Measurements from ENCODE around the gene WDR7. TPM values are rescaled to one million over a fixed set of nuclear protein-coding genes. Genes with fewer than 3 reads are reported as not detected.

Gene WDR7
- total and polyA plus RNA-seq, 10 of the 15 experiments (the other 5 are each of a cell fraction or from before 2014, with no cell fraction given) = 2.8 to 16.5 (median 11.7) TPM

DNA sequence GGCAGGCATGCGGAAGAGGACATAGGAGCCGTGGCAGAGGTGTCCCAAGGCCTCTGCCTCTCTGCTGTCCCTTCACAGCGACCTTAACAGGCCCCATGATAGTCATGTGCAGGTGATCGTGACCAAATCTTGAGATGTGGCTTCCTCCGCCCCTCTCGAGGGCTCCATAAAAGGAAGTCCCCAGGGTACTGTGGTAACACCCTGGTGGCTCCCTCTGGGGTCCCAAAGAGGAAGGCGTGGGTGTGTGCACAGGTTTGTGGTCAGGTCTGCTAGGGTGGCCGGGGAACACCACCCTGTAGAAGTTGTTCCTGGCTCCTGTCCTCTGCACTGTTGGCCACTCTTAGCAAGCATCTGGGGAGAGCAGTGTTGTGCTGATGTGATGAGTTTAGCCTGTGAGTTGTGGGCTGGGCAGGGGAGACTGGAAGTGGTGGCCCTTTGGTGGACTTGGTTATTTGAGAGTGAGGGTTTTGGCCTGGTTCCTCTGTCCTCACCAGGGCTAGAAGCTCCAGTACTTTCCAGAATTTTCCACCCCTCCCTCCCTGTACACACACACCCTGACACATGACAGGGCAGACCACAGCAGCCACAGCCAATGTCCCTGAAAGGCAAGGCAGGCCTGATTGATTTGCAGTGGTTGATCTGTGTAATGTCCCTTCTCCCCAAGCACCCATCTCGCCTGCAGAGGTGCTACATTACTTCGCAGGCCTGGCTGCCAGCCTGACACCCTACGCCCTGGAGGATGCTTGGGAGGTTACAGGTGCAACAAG, 426.8 kb downstream of the WDR7 start (continued):
- TF ChIP-seq, protein P1, sequence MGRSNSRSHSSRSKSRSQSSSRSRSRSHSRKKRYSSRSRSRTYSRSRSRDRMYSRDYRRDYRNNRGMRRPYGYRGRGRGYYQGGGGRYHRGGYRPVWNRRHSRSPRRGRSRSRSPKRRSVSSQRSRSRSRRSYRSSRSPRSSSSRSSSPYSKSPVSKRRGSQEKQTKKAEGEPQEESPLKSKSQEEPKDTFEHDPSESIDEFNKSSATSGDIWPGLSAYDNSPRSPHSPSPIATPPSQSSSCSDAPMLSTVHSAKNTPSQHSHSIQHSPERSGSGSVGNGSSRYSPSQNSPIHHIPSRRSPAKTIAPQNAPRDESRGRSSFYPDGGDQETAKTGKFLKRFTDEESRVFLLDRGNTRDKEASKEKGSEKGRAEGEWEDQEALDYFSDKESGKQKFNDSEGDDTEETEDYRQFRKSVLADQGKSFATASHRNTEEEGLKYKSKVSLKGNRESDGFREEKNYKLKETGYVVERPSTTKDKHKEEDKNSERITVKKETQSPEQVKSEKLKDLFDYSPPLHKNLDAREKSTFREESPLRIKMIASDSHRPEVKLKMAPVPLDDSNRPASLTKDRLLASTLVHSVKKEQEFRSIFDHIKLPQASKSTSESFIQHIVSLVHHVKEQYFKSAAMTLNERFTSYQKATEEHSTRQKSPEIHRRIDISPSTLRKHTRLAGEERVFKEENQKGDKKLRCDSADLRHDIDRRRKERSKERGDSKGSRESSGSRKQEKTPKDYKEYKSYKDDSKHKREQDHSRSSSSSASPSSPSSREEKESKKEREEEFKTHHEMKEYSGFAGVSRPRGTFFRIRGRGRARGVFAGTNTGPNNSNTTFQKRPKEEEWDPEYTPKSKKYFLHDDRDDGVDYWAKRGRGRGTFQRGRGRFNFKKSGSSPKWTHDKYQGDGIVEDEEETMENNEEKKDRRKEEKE (IDR thresholded peaks at IDR 0.05) = no peak
- TF ChIP-seq, protein P2, sequence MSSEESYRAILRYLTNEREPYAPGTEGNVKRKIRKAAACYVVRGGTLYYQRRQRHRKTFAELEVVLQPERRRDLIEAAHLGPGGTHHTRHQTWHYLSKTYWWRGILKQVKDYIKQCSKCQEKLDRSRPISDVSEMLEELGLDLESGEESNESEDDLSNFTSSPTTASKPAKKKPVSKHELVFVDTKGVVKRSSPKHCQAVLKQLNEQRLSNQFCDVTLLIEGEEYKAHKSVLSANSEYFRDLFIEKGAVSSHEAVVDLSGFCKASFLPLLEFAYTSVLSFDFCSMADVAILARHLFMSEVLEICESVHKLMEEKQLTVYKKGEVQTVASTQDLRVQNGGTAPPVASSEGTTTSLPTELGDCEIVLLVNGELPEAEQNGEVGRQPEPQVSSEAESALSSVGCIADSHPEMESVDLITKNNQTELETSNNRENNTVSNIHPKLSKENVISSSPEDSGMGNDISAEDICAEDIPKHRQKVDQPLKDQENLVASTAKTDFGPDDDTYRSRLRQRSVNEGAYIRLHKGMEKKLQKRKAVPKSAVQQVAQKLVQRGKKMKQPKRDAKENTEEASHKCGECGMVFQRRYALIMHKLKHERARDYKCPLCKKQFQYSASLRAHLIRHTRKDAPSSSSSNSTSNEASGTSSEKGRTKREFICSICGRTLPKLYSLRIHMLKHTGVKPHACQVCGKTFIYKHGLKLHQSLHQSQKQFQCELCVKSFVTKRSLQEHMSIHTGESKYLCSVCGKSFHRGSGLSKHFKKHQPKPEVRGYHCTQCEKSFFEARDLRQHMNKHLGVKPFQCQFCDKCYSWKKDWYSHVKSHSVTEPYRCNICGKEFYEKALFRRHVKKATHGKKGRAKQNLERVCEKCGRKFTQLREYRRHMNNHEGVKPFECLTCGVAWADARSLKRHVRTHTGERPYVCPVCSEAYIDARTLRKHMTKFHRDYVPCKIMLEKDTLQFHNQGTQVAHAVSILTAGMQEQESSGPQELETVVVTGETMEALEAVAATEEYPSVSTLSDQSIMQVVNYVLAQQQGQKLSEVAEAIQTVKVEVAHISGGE (CRISPR knock-in tag; IDR thresholded peaks at IDR 0.05) = no peak
- TF ChIP-seq MTA3 (IDR thresholded peaks at IDR 0.05; ENCODE audit: borderline replicate concordance, low read length) = peak; percentile 99
- TF ChIP-seq, protein P3, sequence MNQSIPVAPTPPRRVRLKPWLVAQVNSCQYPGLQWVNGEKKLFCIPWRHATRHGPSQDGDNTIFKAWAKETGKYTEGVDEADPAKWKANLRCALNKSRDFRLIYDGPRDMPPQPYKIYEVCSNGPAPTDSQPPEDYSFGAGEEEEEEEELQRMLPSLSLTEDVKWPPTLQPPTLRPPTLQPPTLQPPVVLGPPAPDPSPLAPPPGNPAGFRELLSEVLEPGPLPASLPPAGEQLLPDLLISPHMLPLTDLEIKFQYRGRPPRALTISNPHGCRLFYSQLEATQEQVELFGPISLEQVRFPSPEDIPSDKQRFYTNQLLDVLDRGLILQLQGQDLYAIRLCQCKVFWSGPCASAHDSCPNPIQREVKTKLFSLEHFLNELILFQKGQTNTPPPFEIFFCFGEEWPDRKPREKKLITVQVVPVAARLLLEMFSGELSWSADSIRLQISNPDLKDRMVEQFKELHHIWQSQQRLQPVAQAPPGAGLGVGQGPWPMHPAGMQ (IDR thresholded peaks at IDR 0.05; ENCODE audit: borderline replicate concordance) = no peak
- TF ChIP-seq, protein P4, sequence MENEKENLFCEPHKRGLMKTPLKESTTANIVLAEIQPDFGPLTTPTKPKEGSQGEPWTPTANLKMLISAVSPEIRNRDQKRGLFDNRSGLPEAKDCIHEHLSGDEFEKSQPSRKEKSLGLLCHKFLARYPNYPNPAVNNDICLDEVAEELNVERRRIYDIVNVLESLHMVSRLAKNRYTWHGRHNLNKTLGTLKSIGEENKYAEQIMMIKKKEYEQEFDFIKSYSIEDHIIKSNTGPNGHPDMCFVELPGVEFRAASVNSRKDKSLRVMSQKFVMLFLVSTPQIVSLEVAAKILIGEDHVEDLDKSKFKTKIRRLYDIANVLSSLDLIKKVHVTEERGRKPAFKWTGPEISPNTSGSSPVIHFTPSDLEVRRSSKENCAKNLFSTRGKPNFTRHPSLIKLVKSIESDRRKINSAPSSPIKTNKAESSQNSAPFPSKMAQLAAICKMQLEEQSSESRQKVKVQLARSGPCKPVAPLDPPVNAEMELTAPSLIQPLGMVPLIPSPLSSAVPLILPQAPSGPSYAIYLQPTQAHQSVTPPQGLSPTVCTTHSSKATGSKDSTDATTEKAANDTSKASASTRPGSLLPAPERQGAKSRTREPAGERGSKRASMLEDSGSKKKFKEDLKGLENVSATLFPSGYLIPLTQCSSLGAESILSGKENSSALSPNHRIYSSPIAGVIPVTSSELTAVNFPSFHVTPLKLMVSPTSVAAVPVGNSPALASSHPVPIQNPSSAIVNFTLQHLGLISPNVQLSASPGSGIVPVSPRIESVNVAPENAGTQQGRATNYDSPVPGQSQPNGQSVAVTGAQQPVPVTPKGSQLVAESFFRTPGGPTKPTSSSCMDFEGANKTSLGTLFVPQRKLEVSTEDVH (IDR thresholded peaks at IDR 0.05; ENCODE audit: low read depth, partially characterized antibody) = no peak
- TF ChIP-seq CHD1 (IDR thresholded peaks at IDR 0.05; ENCODE audit: low read depth, low read length) = no peak
- no peak for TF ChIP-seq HDAC2 (IDR thresholded peaks at IDR 0.05)
- TF ChIP-seq, protein P5, sequence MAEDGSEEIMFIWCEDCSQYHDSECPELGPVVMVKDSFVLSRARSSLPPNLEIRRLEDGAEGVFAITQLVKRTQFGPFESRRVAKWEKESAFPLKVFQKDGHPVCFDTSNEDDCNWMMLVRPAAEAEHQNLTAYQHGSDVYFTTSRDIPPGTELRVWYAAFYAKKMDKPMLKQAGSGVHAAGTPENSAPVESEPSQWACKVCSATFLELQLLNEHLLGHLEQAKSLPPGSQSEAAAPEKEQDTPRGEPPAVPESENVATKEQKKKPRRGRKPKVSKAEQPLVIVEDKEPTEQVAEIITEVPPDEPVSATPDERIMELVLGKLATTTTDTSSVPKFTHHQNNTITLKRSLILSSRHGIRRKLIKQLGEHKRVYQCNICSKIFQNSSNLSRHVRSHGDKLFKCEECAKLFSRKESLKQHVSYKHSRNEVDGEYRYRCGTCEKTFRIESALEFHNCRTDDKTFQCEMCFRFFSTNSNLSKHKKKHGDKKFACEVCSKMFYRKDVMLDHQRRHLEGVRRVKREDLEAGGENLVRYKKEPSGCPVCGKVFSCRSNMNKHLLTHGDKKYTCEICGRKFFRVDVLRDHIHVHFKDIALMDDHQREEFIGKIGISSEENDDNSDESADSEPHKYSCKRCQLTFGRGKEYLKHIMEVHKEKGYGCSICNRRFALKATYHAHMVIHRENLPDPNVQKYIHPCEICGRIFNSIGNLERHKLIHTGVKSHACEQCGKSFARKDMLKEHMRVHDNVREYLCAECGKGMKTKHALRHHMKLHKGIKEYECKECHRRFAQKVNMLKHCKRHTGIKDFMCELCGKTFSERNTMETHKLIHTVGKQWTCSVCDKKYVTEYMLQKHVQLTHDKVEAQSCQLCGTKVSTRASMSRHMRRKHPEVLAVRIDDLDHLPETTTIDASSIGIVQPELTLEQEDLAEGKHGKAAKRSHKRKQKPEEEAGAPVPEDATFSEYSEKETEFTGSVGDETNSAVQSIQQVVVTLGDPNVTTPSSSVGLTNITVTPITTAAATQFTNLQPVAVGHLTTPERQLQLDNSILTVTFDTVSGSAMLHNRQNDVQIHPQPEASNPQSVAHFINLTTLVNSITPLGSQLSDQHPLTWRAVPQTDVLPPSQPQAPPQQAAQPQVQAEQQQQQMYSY (CRISPR knock-in tag; IDR thresholded peaks at IDR 0.05) = no peak
- TF ChIP-seq JUNB (IDR thresholded peaks at IDR 0.05) = peak; percentile 44; the same call in 1 of the 2 replicates
- no peak for TF ChIP-seq JUND (IDR thresholded peaks at IDR 0.05; ENCODE audit: low read depth, low read length)
- TF ChIP-seq RCOR1 (conservative IDR thresholded peaks at IDR 0.05; ENCODE audit: low read depth, low read length) = 0 out of 2 replicates have a peak, but pooled peaks have one; percentile 50
- TF ChIP-seq MYC (IDR thresholded peaks at IDR 0.05; ENCODE audit: insufficient read depth, insufficient read length, insufficient replicate concordance, low read length, severe bottlenecking) = no peak
